HepG2 (cell line): Measurements from ENCODE around the gene NAV2. TPM values are rescaled to one million over a fixed set of nuclear protein-coding genes. Genes with fewer than 3 reads are reported as not detected.

Experiments
- ATAC-seq: fragments of 200-7000 bp; cut with Tn5 transposase; 3 replicates; pipeline ENCODE4 v1.9.1; 2020; ENCODE audit warnings: mild to moderate bottlenecking, moderate library complexity
- BruUV-seq: library from RNA; stranded (reverse); fragments of 400-500 nt; replicated peaks from 2 replicates; lab custom pipeline; 2021; lab: Mats Ljungman, UMichigan
- CTCF ChIA-PET: fragments of 300-600 bp; formaldehyde crosslinking; extraction: SDS; loops from one replicate; lab custom pipeline; 2021; ENCODE audit warnings: low total read pairs, inconsistent platforms, low intra/inter-chr PET ratio; lab: Yijun Ruan, JAX
- POLR2A ChIA-PET: fragments of 350-600 bp; sonication (Branson Sonifier 250); formaldehyde crosslinking; loops from one replicate; lab custom pipeline; 2020; ENCODE audit warnings: antibody characterized with exemption, inconsistent platforms; lab: Yijun Ruan, JAX
- DNase-seq: peaks from one replicate; pipeline ENCODE4 v3.0.0-alpha.2; 2015; ENCODE audit warnings: low spot score
- FAIRE-seq: peaks from 3 replicates; lab custom pipeline; 2011; peaks lifted over from hg19 to GRCh38; lab: Jason Lieb, UNC
- H2AFZ ChIP-seq: one replicate; pipeline ENCODE4 v1.6.1; 2011; ENCODE audit warnings: low read length, inconsistent platforms
- H3K27ac ChIP-seq: fragments of 300-600 bp; 3 replicates; pipeline ENCODE4 v1.8.0; 2011; ENCODE audit warnings: mixed run types, mild to moderate bottlenecking, mixed read lengths, low read length, inconsistent platforms; ENCODE audit not compliant: insufficient read depth; ENCODE audit errors: extremely low read length
- H3K27me3 ChIP-seq, 2 experiments: fragments of 200-600 bp in 1 of 2; 2 replicates in 1 of 2; 3 replicates in 1 of 2; pipeline versions ENCODE4 v1.6.0 to v1.8.0; 2011; ENCODE audit warnings: low read length in 2 of 2, mild to moderate bottlenecking in 2 of 2, moderate library complexity in 2 of 2, inconsistent platforms in 1 of 2; ENCODE audit not compliant: insufficient read depth in 2 of 2, control insufficient read depth in 1 of 2
- H3K36me3 ChIP-seq, 2 experiments: fragments of 200-600 bp in 1 of 2; replicated peaks in 1 of 2; 2 replicates in 1 of 2; 3 replicates in 1 of 2; pipeline versions ENCODE4 v1.5.1 to v1.8.0; 2011; ENCODE audit warnings: low read length in 2 of 2, inconsistent platforms in 1 of 2; ENCODE audit not compliant: insufficient read depth in 2 of 2, control insufficient read depth in 1 of 2
- H3K4me1 ChIP-seq: 2 replicates; pipeline ENCODE4 v1.5.1; 2012; ENCODE audit warnings: low read length, inconsistent platforms; ENCODE audit not compliant: insufficient read depth
- H3K4me2 ChIP-seq: 2 replicates; pipeline ENCODE4 v1.6.0; 2011; ENCODE audit warnings: low read depth, low read length, inconsistent platforms
- H3K4me3 ChIP-seq, 3 experiments: fragments of 200-600 bp in 1 of 3; sonication (generic), shearing (Covaris generic) in 1 of 3; replicated peaks in 1 of 3; 2 replicates each; pipeline ENCODE4 v1.5.1; 2011 to 2016; ENCODE audit warnings: low read length in 3 of 3, inconsistent platforms in 2 of 3, low read depth in 2 of 3, mild to moderate bottlenecking in 2 of 3, control low read depth in 1 of 3, mixed read lengths in 1 of 3; ENCODE audit not compliant: insufficient read depth in 1 of 3
- H3K79me2 ChIP-seq: one replicate; pipeline ENCODE4 v1.6.1; 2011; ENCODE audit warnings: low read length, inconsistent platforms; ENCODE audit not compliant: insufficient read depth
- H3K9ac ChIP-seq: 2 replicates; pipeline ENCODE4 v1.6.0; 2011; ENCODE audit warnings: mild to moderate bottlenecking, low read depth, low read length, inconsistent platforms; ENCODE audit not compliant: insufficient read depth
- H3K9me3 ChIP-seq: 2 replicates; pipeline ENCODE4 v1.5.1; 2012; ENCODE audit warnings: mild to moderate bottlenecking, low read length
- H4K20me1 ChIP-seq: 2 replicates; pipeline ENCODE4 v1.6.0; 2011; ENCODE audit warnings: inconsistent platforms, mild to moderate bottlenecking, low read length, moderate library complexity; ENCODE audit not compliant: insufficient read depth
- CENPT ChIP-seq: sonication (generic); formaldehyde crosslinking; IDR thresholded peaks from 2 replicates; pipeline ENCODE4 v1.8.0; 2022; ENCODE audit warnings: low read depth, mild to moderate bottlenecking, moderate library complexity, missing genetic modification reagents
- FOXC1 ChIP-seq: sonication (generic); formaldehyde crosslinking; IDR thresholded peaks from 2 replicates; pipeline ENCODE4 v1.8.0; 2022; ENCODE audit warnings: mild to moderate bottlenecking, missing genetic modification reagents, borderline replicate concordance
- IKZF1 ChIP-seq: fragments of 450-650 bp; IDR thresholded peaks from 2 replicates; pipeline ENCODE4 v1.7.1; 2016
- MTF1 ChIP-seq: sonication (generic); formaldehyde crosslinking; IDR thresholded peaks from 2 replicates; pipeline ENCODE4 v1.5.0; 2020; ENCODE audit warnings: missing genetic modification reagents
- PRPF4 ChIP-seq: fragments of 200-400 bp; formaldehyde crosslinking; IDR thresholded peaks from 2 replicates; pipeline ENCODE4 v1.6.1; 2016; ENCODE audit warnings: low read length, low read depth; ENCODE audit not compliant: poor library complexity, severe bottlenecking
- SUZ12 ChIP-seq: fragments of 150-350 bp; IDR thresholded peaks from 2 replicates; pipeline ENCODE4 v1.6.1; 2014; ENCODE audit warnings: low read depth, low read length
- TCF7 ChIP-seq: sonication (generic); IDR thresholded peaks from 2 replicates; pipeline ENCODE4 v1.6.1; 2016; ENCODE audit warnings: antibody characterized with exemption, low read depth
- ZNF224 ChIP-seq: sonication (generic); formaldehyde crosslinking; IDR thresholded peaks from 2 replicates; pipeline ENCODE4 v1.5.0; 2020; ENCODE audit warnings: mild to moderate bottlenecking, missing genetic modification reagents
- ZNF326 ChIP-seq: sonication (generic); formaldehyde crosslinking; IDR thresholded peaks from 2 replicates; pipeline ENCODE4 v1.4.0; 2020; ENCODE audit warnings: missing genetic modification reagents, borderline replicate concordance
- ZNF430 ChIP-seq: sonication (generic); formaldehyde crosslinking; IDR thresholded peaks from 2 replicates; pipeline ENCODE4 v1.9.0; 2021; ENCODE audit warnings: mild to moderate bottlenecking, missing genetic modification reagents
- in situ Hi-C: cut with HindIII; loops from 2 replicates; pipeline ENCODE4 v1.10.0; 2017; ENCODE audit warnings: low pct_unique_long_range_greater_than_20kb; ENCODE audit not compliant: extremely low pct_ligation_motif_present
- intact Hi-C: fragments of 100-400 bp; cut with micrococcal nuclease; formaldehyde crosslinking; loops from one replicate; pipeline ENCODE4 v1.10.0; 2022; ENCODE audit not compliant: unreplicated experiment
- polyA plus RNA-seq, 8 experiments: library from polyadenylated mRNA; depleted of rRNA in 3 of 8; stranded (reverse) in 7 of 8; unstranded in 1 of 8; fragments of >200 nt; fragmentation: Illumina TruSeq in 4 of 8; extraction: Trizol in 4 of 8; gene quantifications; 2 replicates each; pipeline versions ENCODE4 v1.2.1 to v1.2.3, GENCODE V29; 2011 to 2016; ENCODE audit warnings: low read depth in 4 of 8, missing spikeins in 1 of 8, mixed read lengths in 1 of 8; ENCODE audit not compliant: insufficient read depth in 1 of 8
- total RNA-seq, 5 experiments: library from RNA; depleted of rRNA; stranded (reverse); fragments of >200 nt; fragmentation: Illumina TruSeq; extraction: Trizol; gene quantifications; 2 replicates each; pipeline ENCODE4 v1.2.3, GENCODE V29; 2016; ENCODE audit warnings: low read depth in 1 of 5
- TF ChIP-seq, protein P1 (sequence below): sonication (generic); formaldehyde crosslinking; IDR thresholded peaks from 2 replicates; pipeline ENCODE4 v1.4.0; 2020; ENCODE audit warnings: mild to moderate bottlenecking, missing genetic modification reagents
- TF ChIP-seq, protein P2 (sequence below): sonication (generic); formaldehyde crosslinking; IDR thresholded peaks from 2 replicates; pipeline ENCODE4 v1.4.0; 2020; ENCODE audit warnings: missing genetic modification reagents
- TF ChIP-seq, protein P3 (sequence below): IDR thresholded peaks from 2 replicates; pipeline ENCODE4 v1.6.1; 2018; ENCODE audit warnings: missing genetic modification reagents, mild to moderate bottlenecking, missing compliant biosample characterization

NAV2 gene
- total and polyA plus RNA-seq, 2 of the 13 experiments (the other 11 are each of a cell fraction or from before 2014, with no cell fraction given) = 9.3 to 34.6 TPM

DNA sequence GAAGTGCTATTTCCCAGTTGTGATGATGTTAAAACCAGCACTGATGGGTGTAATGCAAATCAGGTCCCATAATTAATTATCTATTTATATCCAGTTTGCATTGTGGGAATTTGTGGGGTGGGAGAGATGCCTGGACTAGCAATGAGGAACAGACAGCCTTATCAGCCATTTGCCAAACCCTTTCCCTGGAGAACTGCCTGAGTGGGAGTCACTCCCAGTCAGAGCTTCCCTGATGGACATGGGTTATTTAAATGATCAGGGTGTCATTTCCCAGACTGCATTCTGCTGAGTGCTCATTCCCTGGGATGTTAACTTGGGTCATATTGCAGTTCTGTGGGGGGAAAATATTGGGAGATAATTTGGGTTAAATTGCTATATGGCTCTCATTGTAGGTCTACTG, 168.5 kb downstream of the NAV2 start:
- in situ Hi-C loops = no loop called here
- H3K4me3 ChIP-seq = no peak overlapping the region
- no peak for ATAC-seq
- H2AFZ ChIP-seq = no peak overlapping the region
- no peak for FAIRE-seq
- intact Hi-C loops = no loop called here
- no peaks in the 10 kb centered on the region for H4K20me1 ChIP-seq
- H3K27me3 ChIP-seq = peaks cover 0 to 18% of the 10 kb centered on the region in 2 experiments; a peak in 3 of 5 replicates
- no peaks in the 10 kb centered on the region for H3K79me2 ChIP-seq
- no peaks in the 10 kb centered on the region for H3K9me3 ChIP-seq
- no peaks in the 10 kb centered on the region for H3K4me1 ChIP-seq
- H3K36me3 ChIP-seq = no peaks in the 10 kb centered on the region
- no peak overlapping the region for H3K9ac ChIP-seq
- ChIA-PET CTCF (no interaction called here), POLR2A (no interaction called here)
- no peak overlapping the region for H3K4me2 ChIP-seq
- H3K27ac ChIP-seq = no peak overlapping the region
- no TSS peak for BruUV-seq
- DNase-seq = no peak
- no peak for TF ChIP-seq PRPF4
- no peak for TF ChIP-seq MTF1 (CRISPR knock-in tag)
- TF ChIP-seq, protein P1, sequence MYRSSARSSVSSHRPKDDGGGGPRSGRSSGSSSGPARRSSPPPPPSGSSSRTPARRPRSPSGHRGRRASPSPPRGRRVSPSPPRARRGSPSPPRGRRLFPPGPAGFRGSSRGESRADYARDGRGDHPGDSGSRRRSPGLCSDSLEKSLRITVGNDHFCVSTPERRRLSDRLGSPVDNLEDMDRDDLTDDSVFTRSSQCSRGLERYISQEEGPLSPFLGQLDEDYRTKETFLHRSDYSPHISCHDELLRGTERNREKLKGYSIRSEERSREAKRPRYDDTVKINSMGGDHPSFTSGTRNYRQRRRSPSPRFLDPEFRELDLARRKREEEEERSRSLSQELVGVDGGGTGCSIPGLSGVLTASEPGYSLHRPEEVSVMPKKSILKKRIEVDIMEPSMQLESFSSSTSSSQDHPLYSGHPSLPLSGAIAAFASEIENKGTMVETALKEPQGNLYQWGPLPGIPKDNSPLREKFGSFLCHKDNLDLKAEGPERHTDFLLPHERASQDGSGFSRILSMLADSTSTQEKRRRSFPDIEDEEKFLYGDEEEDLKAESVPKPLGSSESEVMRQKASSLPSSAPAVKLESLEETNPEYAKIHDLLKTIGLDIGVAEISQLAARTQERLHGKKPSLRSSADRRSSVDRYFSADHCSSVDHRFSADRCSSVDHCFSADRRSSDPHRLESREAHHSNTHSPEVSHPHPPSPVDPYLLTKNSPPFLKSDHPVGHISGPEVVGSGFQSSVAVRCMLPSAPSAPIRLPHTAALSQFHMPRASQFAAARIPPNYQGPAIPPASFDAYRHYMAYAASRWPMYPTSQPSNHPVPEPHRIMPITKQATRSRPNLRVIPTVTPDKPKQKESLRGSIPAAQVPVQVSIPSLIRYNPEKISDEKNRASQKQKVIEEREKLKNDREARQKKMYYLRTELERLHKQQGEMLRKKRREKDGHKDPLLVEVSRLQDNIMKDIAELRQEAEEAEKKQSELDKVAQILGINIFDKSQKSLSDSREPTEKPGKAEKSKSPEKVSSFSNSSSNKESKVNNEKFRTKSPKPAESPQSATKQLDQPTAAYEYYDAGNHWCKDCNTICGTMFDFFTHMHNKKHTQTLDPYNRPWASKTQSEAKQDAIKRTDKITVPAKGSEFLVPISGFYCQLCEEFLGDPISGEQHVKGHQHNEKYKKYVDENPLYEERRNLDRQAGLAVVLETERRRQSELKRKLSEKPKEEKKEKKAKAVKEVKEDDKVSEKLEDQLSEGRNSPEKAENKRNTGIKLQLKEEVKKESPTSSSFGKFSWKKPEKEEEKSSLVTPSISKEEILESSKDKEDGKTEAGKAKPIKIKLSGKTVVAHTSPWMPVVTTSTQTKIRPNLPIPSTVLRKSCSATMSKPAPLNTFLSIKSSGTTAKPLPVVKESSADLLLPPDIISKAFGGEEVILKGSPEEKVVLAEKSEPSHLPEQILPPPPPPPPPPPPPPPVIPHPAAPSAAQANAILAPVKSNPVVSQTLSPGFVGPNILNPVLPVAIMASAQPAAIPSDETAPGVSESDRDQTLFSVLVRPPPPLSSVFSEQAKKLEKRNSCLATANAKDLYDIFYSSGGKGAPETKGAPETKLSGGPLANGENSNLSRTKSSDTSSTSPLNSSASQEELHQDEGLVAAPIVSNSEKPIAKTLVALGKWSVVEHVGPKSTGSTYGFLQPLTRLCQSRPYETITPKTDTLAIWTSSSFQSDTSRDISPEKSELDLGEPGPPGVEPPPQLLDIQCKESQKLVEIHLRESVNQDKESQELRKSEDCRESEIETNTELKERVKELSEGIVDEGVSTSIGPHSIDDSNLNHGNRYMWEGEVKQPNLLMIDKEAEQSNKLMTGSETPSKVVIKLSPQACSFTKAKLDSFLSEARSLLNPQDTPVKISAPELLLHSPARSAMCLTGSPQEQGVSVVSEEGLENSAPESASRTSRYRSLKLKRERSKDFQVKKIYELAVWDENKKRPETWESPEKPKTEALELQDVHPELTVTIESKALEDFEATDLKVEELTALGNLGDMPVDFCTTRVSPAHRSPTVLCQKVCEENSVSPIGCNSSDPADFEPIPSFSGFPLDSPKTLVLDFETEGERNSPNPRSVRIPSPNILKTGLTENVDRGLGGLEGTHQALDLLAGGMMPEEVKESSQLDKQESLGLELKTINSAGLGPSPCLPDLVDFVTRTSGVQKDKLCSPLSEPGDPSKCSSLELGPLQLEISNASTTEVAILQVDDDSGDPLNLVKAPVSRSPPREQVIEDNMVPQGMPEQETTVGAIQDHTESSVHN = no peak
- no peak for TF ChIP-seq TCF7
- no peak for TF ChIP-seq CENPT (CRISPR knock-in tag)
- TF ChIP-seq ZNF430 (CRISPR knock-in tag) = no peak
- TF ChIP-seq IKZF1 = no peak
- TF ChIP-seq, protein P2, sequence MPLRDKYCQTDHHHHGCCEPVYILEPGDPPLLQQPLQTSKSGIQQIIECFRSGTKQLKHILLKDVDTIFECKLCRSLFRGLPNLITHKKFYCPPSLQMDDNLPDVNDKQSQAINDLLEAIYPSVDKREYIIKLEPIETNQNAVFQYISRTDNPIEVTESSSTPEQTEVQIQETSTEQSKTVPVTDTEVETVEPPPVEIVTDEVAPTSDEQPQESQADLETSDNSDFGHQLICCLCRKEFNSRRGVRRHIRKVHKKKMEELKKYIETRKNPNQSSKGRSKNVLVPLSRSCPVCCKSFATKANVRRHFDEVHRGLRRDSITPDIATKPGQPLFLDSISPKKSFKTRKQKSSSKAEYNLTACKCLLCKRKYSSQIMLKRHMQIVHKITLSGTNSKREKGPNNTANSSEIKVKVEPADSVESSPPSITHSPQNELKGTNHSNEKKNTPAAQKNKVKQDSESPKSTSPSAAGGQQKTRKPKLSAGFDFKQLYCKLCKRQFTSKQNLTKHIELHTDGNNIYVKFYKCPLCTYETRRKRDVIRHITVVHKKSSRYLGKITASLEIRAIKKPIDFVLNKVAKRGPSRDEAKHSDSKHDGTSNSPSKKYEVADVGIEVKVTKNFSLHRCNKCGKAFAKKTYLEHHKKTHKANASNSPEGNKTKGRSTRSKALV (CRISPR knock-in tag) = no peak
- TF ChIP-seq ZNF326 (CRISPR knock-in tag) = no peak
- no peak for TF ChIP-seq ZNF224 (CRISPR knock-in tag)
- TF ChIP-seq FOXC1 = no peak
- TF ChIP-seq SUZ12 = no peak
- TF ChIP-seq, protein P3, sequence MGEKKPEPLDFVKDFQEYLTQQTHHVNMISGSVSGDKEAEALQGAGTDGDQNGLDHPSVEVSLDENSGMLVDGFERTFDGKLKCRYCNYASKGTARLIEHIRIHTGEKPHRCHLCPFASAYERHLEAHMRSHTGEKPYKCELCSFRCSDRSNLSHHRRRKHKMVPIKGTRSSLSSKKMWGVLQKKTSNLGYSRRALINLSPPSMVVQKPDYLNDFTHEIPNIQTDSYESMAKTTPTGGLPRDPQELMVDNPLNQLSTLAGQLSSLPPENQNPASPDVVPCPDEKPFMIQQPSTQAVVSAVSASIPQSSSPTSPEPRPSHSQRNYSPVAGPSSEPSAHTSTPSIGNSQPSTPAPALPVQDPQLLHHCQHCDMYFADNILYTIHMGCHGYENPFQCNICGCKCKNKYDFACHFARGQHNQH (CRISPR knock-in tag) = no peak
